ENCODE results near the gene VWA7.

DNA sequence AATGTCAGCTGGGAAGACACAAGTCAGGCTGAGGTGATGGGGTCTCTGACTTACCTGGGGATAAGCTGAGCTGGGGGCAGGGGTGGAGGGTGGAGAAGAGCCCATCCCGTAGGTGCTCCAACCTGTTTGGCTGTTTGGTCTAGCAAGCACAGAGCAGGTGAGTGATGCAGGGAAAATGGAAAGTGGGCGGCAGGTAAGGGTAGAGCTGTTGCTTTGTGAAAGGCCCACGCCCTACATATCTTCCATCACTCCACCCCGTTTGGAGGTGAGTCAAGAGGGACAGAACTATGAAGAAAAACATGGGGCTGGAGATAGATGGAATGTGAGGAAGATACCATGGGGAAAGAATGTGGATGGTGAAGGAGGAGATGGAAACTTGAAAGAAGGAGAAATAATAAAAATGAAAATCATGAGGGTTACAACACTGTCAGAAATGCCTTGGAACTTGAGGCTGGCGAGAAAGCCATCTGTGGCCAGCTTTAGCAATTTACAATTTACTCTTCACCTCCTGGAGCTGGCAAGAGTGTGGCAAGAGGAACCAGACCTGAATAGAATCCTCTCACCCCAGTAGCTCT lies 56.8 kb downstream of the VWA7 start:
- TF ChIP-seq, protein P1, sequence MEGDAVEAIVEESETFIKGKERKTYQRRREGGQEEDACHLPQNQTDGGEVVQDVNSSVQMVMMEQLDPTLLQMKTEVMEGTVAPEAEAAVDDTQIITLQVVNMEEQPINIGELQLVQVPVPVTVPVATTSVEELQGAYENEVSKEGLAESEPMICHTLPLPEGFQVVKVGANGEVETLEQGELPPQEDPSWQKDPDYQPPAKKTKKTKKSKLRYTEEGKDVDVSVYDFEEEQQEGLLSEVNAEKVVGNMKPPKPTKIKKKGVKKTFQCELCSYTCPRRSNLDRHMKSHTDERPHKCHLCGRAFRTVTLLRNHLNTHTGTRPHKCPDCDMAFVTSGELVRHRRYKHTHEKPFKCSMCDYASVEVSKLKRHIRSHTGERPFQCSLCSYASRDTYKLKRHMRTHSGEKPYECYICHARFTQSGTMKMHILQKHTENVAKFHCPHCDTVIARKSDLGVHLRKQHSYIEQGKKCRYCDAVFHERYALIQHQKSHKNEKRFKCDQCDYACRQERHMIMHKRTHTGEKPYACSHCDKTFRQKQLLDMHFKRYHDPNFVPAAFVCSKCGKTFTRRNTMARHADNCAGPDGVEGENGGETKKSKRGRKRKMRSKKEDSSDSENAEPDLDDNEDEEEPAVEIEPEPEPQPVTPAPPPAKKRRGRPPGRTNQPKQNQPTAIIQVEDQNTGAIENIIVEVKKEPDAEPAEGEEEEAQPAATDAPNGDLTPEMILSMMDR (IDR thresholded peaks at IDR 0.05) = no peak
- no peak for TF ChIP-seq POLR2A (IDR thresholded peaks at IDR 0.05)

Data from body of pancreas (tissue), 4 donors.